ENCODE data around the gene SLC17A1. TPM values are rescaled to one million over a fixed set of nuclear protein-coding genes. Genes with fewer than 3 reads are reported as not detected.

The SLC17A1 gene
- total and polyA plus RNA-seq, 2 donors (not counting 3 experiments of a cell fraction or from before 2014, with no cell fraction given), result not detected

- no peaks in the 10 kb centered on the region for H4K20me1 ChIP-seq (replicated peaks; ENCODE audit: control insufficient read depth, extremely low read depth, insufficient read depth, low read length)
- no peaks in the 10 kb centered on the region for H3K4me1 ChIP-seq (ENCODE audit: control insufficient read depth, extremely low read depth, insufficient read depth, low read length)
- BruUV-seq (replicated peaks), result no TSS peak
- no peak overlapping the region for H2AFZ ChIP-seq (ENCODE audit: low read depth, low read length)
- H3K4me2 ChIP-seq (ENCODE audit: insufficient read depth, low read length), result no peak overlapping the region
- FAIRE-seq (no peak), DNase-seq (ENCODE audit: low read depth, low spot score) (no peak)
- H3K36me3 ChIP-seq (ENCODE audit: control insufficient read depth in 2 of 2, extremely low read depth in 1 of 2, insufficient read depth in 2 of 2, low read length in 2 of 2), result no peaks in the 10 kb centered on the region
- no peaks in the 10 kb centered on the region for H3K79me2 ChIP-seq (ENCODE audit: control insufficient read depth, insufficient read depth, low read length)
- H3K9me3 ChIP-seq (replicated peaks; ENCODE audit: control insufficient read depth, insufficient read depth, low read length), result no peaks in the 10 kb centered on the region
- no peak overlapping the region for H3K27ac ChIP-seq (ENCODE audit: insufficient read depth, low read depth, low read length)
- TF ChIP-seq MYC (IDR thresholded peaks at IDR 0.05; ENCODE audit: low read depth, low read length) (no peak), FOS (IDR thresholded peaks at IDR 0.05; ENCODE audit: borderline replicate concordance, insufficient read depth, low read length) (no peak), JUN (IDR thresholded peaks at IDR 0.05; ENCODE audit: borderline replicate concordance, insufficient read depth, insufficient read length, low read depth) (no peak), GATA2 (IDR thresholded peaks at IDR 0.05; ENCODE audit: insufficient read depth, insufficient read length, low read depth, low read length) (no peak)
- intact Hi-C loops (cut with micrococcal nuclease) (no loop called here), dilution Hi-C loops (cut with MboI; ENCODE audit: extremely low pct_ligation_motif_present, low sequenced_read_pairs) (no loop called here)
- H3K4me3 ChIP-seq (replicated peaks in 1 of 3; ENCODE audit: insufficient read depth in 1 of 3, low read depth in 1 of 3, low read length in 3 of 3), result no peak overlapping the region
- H3K9ac ChIP-seq (replicated peaks; ENCODE audit: extremely low read depth, insufficient read depth, low read length), result no peak overlapping the region
- peaks cover 0 to 2% of the 10 kb centered on the region in 2 experiments for H3K27me3 ChIP-seq (ENCODE audit: control insufficient read depth in 2 of 2, insufficient read depth in 2 of 2, low read length in 2 of 2)
- H3K9me1 ChIP-seq (replicated peaks; ENCODE audit: control insufficient read depth, extremely low read depth, insufficient read depth, low read length), result no peaks in the 10 kb centered on the region
- ChIA-PET CTCF (no interaction called here), POLR2A (no interaction called here)
Observed at GRCh38 chr6:25753079-25753478, 78.8 kb downstream of the SLC17A1 start.

DNA sequence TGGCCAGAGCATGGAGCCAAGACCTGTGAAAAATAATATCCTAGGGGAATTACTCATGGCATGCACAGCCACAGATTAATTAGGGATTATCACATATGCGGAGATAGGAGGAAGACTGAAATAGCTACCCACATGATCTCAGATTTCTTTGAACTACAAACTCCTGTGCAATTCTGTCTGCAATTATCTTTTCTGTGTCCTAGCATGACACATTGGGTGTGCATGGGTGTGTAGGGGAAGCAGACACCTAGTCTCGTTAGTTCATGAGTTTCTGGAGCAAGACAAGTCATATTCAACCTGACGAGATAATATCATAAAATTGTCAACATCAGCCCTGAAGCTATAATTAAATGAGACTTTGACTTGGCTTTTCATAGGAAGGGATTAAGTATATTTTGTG is 80.9 kb downstream of the SLC17A1 start:
- ChIA-PET CTCF (interaction anchor here (1.2 to 1.3 kb wide), 2 partner anchors 10 to 33 kb away, joined by 3 to 5 read pairs; no protein-coding TSS in a partner anchor), POLR2A (no interaction called here)
- H3K4me2 ChIP-seq (ENCODE audit: insufficient read depth, low read length), result no peak overlapping the region
- no peaks in the 10 kb centered on the region for H3K9me1 ChIP-seq (replicated peaks; ENCODE audit: control insufficient read depth, extremely low read depth, insufficient read depth, low read length)
- H3K9ac ChIP-seq (replicated peaks; ENCODE audit: extremely low read depth, insufficient read depth, low read length), result no peak overlapping the region
- TF ChIP-seq EZH2 (IDR thresholded peaks at IDR 0.05; ENCODE audit: borderline replicate concordance, low read depth, low read length, severe bottlenecking) (no peak), MYC (IDR thresholded peaks at IDR 0.05; ENCODE audit: low read depth, low read length) (no peak), POLR2A (IDR thresholded peaks at IDR 0.05; ENCODE audit: low read depth, low read length) (no peak), MAX (IDR thresholded peaks at IDR 0.05; ENCODE audit: insufficient read depth, insufficient read length) (no peak), CTCF (IDR thresholded peaks at IDR 0.05; ENCODE audit: extremely low read depth in 1 of 2, insufficient read depth in 1 of 2, low read depth in 1 of 2, low read length in 2 of 2) (no peak), GATA2 (IDR thresholded peaks at IDR 0.05; ENCODE audit: insufficient read depth, insufficient read length, low read depth, low read length) (no peak), FOS (IDR thresholded peaks at IDR 0.05; ENCODE audit: borderline replicate concordance, insufficient read depth, low read length) (no peak), POLR2AphosphoS5 (IDR thresholded peaks at IDR 0.05; ENCODE audit: insufficient read depth, low read depth, low read length) (no peak), JUN (IDR thresholded peaks at IDR 0.05; ENCODE audit: borderline replicate concordance, insufficient read depth, insufficient read length, low read depth) (no peak)
- H3K4me3 ChIP-seq (replicated peaks in 1 of 3; ENCODE audit: insufficient read depth in 1 of 3, low read depth in 1 of 3, low read length in 3 of 3), result no peak overlapping the region
- intact Hi-C loops (cut with micrococcal nuclease) (no loop called here), dilution Hi-C loops (cut with MboI; ENCODE audit: extremely low pct_ligation_motif_present, low sequenced_read_pairs) (no loop called here)
- no peak overlapping the region for H2AFZ ChIP-seq (ENCODE audit: low read depth, low read length)
- H3K27ac ChIP-seq (ENCODE audit: insufficient read depth, low read depth, low read length), result no peak overlapping the region
- no peaks in the 10 kb centered on the region for H3K79me2 ChIP-seq (ENCODE audit: control insufficient read depth, insufficient read depth, low read length)
- no peaks in the 10 kb centered on the region for H4K20me1 ChIP-seq (replicated peaks; ENCODE audit: control insufficient read depth, extremely low read depth, insufficient read depth, low read length)
- no peaks in the 10 kb centered on the region for H3K36me3 ChIP-seq (ENCODE audit: control insufficient read depth in 2 of 2, extremely low read depth in 1 of 2, insufficient read depth in 2 of 2, low read length in 2 of 2)
- H3K4me1 ChIP-seq (ENCODE audit: control insufficient read depth, extremely low read depth, insufficient read depth, low read length), result no peaks in the 10 kb centered on the region
- H3K27me3 ChIP-seq (ENCODE audit: control insufficient read depth in 2 of 2, insufficient read depth in 2 of 2, low read length in 2 of 2), result peaks cover 0 to 2% of the 10 kb centered on the region in 2 experiments
- no TSS peak for BruUV-seq (replicated peaks)
- FAIRE-seq, result no peak
- no peak for DNase-seq (ENCODE audit: low read depth, low spot score)
- H3K9me3 ChIP-seq (replicated peaks; ENCODE audit: control insufficient read depth, insufficient read depth, low read length), result no peaks in the 10 kb centered on the region

Data from endothelial cell of umbilical vein (primary cell).